ENCODE results near the gene UBA6.

UBA6 gene

DNA sequence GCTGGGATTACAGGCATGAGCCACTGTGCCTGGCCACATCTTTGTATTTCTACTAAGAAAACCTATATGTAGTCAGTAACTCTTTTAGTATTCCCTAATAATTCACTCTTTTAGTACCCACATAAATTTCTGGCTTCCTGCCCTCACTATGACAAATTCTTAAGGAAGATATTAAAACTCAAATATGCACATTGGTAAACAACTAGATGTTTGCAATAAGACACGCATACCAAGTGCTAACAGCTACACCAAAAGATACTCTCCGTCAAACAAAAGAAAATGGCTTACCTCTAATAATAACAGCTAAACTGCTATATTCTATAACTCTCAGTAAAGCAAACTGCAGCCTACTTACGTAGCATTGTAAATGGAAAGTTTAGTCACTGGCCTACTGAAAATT lies 6.3 kb downstream of the UBA6 start:
- TF ChIP-seq, protein P1, sequence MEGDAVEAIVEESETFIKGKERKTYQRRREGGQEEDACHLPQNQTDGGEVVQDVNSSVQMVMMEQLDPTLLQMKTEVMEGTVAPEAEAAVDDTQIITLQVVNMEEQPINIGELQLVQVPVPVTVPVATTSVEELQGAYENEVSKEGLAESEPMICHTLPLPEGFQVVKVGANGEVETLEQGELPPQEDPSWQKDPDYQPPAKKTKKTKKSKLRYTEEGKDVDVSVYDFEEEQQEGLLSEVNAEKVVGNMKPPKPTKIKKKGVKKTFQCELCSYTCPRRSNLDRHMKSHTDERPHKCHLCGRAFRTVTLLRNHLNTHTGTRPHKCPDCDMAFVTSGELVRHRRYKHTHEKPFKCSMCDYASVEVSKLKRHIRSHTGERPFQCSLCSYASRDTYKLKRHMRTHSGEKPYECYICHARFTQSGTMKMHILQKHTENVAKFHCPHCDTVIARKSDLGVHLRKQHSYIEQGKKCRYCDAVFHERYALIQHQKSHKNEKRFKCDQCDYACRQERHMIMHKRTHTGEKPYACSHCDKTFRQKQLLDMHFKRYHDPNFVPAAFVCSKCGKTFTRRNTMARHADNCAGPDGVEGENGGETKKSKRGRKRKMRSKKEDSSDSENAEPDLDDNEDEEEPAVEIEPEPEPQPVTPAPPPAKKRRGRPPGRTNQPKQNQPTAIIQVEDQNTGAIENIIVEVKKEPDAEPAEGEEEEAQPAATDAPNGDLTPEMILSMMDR (IDR thresholded peaks at IDR 0.05; ENCODE audit: low read depth, low read length, missing control alignments), result no peak
- no peak for DNase-seq (ENCODE audit: extremely low read depth, low read depth)
- H3K4me3 ChIP-seq (replicated peaks; ENCODE audit: low read depth, low read length), result no peak overlapping the region

DNA sequence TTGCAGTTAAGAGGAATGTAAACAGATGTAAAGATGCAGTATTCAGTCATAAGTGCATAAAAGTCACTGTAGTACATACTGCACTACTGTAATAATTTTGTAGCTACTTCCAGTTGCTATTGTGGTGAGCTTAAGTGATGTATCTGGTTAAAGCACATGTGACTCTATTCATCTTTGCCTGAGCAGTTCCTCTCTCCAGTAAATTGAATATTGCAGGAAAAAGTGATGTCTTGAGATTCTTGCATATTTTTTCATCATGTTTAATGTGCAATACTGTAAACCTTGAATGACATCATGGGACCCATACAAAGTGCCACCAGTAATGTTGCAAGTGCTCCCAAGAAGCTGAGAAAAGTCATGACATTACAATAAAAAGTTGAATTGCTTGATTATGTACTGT lies 9.6 kb downstream of the UBA6 start:
- DNase-seq (ENCODE audit: extremely low read depth, low read depth), result no peak
- TF ChIP-seq, protein P1 (IDR thresholded peaks at IDR 0.05; ENCODE audit: low read depth, low read length, missing control alignments), result no peak
- H3K4me3 ChIP-seq (replicated peaks; ENCODE audit: low read depth, low read length), result no peak overlapping the region

- no peak for DNase-seq (ENCODE audit: extremely low read depth, low read depth)
- TF ChIP-seq, protein P1 (IDR thresholded peaks at IDR 0.05; ENCODE audit: low read depth, low read length, missing control alignments), result no peak
- H3K4me3 ChIP-seq (replicated peaks; ENCODE audit: low read depth, low read length), result no peak overlapping the region
Observed at GRCh38 chr4:67687636-67688035, 13.3 kb downstream of the UBA6 start.

- H3K4me3 ChIP-seq (replicated peaks; ENCODE audit: low read depth, low read length), result no peak overlapping the region
- no peak for DNase-seq (ENCODE audit: extremely low read depth, low read depth)
- TF ChIP-seq, protein P1 (IDR thresholded peaks at IDR 0.05; ENCODE audit: low read depth, low read length, missing control alignments), result no peak
Observed at GRCh38 chr4:67685532-67685859, 15.5 kb downstream of the UBA6 start.

DNA sequence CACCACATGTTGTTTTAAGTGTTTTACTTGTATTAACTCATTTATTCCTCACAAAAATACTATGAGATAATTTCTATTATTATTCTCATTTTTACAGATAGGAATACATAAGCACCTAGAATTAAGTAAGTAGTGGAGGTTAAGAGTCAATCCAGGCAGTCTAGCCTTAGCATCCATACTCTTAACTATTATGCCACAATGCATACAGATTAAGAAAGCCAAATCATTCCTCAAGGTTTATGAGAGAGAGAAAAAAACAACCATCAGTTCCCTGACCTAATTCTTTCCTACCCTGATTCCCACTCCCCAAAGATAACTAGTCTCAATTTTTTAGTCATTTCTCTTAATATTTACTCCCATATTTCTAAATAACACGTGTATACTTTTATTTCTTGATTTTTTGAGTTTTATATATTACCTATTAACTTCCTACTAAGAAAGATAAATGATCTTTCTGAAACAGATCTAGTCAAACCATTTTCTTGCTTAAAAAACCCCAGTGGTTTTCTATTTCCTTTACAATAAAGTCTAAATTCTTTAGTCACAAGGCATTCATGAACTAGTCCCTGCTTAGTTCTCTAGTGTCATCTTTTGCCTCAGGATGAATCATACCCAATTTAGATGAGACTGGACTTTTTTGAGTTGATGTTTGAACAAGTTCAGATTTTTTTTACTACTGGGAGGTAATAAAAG lies 16.0 kb downstream of the UBA6 start:
- no peak overlapping the region for H3K4me3 ChIP-seq (replicated peaks; ENCODE audit: low read depth, low read length)
- TF ChIP-seq, protein P1 (IDR thresholded peaks at IDR 0.05; ENCODE audit: low read depth, low read length, missing control alignments), result no peak
- DNase-seq (ENCODE audit: extremely low read depth, low read depth), result no peak

DNA sequence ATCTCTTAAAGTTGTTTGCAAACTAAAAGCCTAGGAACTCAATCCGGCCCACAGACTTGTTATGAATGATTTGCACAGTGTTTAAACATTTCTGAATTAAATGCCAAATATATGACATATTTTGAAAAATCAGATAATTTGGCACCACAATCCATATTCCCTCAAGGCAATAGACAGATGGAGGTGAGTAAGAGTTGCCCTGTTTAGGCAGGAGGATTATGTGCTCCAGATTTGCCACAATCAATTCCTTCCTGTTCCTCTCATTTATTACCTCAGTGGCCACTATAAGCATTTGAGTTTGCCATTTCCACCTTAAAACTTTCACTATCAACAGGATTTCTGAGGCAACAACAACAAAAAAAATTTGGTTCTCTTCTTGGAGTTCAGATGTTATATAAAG lies 18.7 kb downstream of the UBA6 start:
- DNase-seq (ENCODE audit: extremely low read depth, low read depth), result no peak
- TF ChIP-seq, protein P1 (IDR thresholded peaks at IDR 0.05; ENCODE audit: low read depth, low read length, missing control alignments), result no peak
- no peak overlapping the region for H3K4me3 ChIP-seq (replicated peaks; ENCODE audit: low read depth, low read length)
